8988T (cell line): Measurements from ENCODE around the gene CA10.

Source experiments
- DNase-seq: peaks from one replicate; pipeline ENCODE4 v3.0.0; 2011

Gene CA10

DNA sequence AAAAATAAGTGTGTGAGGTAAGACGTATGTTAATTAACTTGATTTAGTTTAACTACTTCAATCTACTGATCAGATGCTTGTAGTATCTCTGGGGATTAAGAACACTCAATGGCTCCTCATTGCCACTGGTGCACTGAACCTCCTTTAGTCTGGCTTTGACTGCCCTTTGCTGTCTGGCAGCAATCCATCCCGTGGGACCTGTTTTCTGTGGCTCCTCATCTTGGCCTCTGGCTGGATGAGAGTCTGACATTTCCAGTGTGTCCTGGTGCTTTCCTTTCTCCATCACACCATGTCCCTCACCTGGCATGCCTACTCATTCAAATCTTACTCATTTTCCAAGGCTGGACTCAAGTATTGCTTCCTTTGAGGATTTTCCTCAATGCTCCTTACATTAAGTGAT lies 212.2 kb downstream of the CA10 start:
- DNase-seq, result no peak

GRCh38 chr17:51941272-51941671 lies 217.2 kb downstream of the CA10 start:
- no peak for DNase-seq

- no peak for DNase-seq
These were observed 221.2 kb downstream of the CA10 start for GRCh38 chr17:51937264-51937663.

- no peak for DNase-seq
These were observed 223.0 kb downstream of the CA10 start for GRCh38 chr17:51935477-51935876.

- DNase-seq, result no peak
These were observed 224.9 kb downstream of the CA10 start for GRCh38 chr17:51933647-51934046.

DNA sequence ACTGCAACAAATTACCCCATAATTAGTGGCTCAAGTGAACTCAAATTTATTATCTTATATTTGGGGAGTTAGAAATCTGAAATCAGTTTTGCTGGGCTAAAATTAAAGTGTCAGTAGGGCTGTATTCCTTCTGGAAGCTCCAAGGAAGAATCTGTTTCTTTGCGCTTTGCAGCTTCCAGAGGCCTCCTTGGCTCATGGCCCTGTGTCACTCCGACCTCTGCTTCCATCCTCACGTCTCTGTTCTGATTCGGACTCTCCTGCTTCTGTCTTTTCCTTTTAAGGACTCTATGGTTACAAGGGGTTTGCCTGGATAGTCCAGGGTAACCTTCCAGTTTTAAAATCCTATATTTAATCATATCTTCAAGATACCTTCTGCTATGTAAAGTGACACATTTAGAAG lies 232.1 kb downstream of the CA10 start:
- no peak for DNase-seq

- DNase-seq, result no peak
These were observed 237.0 kb downstream of the CA10 start for GRCh38 chr17:51921500-51921899.

GRCh38 chr17:51914577-51914976 lies 243.9 kb downstream of the CA10 start:
- no peak for DNase-seq

DNA sequence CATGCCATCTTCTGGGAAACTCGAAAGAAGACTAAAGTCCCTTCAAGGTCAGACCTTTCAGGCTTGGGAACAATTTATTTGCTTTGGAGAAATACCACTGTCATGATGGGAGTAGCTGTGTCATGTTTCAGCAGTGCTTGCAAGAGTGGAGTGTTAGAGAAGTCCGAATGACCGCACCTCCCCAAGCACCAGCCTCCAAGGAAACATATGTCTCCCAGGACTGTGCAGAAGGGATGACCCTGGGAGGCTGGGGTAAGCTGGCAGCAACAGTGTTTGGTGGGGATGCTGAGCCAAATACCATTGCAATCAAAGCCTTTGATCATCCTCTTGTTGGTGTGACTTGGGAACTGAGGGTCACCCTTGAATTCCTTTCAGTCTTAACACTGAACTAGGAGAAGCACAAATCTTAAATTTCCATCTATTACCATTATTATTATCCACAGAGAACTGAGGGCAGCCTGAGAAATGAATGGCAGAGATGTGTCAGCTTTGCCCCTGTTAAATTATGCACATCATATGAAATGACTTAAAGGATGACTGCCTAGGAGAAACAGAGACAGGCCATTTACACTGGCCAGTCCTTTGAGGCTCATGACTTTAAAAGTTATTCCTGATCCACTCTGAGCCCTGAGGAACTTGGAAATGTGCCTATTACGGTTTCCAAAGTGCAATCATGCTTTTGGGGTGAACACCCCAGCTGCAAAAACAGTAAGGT lies 244.9 kb downstream of the CA10 start:
- no peak for DNase-seq

GRCh38 chr17:51912939-51913338 lies 245.6 kb downstream of the CA10 start:
- no peak for DNase-seq

DNA sequence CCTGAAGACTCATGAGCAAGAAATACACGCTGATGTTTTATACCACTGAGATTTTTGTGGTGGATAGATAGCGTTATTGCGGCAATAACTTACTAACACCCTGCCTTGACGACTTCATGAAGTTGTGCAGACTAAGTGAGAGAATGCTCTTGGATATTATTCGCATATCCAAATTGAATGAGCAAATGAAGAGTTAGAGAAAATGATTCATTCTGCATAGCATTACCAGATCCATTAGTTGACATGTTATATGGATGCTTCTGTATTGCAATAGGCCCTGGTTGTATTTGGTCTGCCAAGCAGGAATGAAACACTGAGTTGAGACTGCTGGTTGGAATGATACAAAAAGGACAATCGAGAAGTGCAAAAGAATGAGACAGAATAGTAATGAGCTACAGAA lies 247.3 kb downstream of the CA10 start:
- DNase-seq, result no peak

- DNase-seq, result no peak
These were observed 248.5 kb downstream of the CA10 start for GRCh38 chr17:51909971-51910370.

DNA sequence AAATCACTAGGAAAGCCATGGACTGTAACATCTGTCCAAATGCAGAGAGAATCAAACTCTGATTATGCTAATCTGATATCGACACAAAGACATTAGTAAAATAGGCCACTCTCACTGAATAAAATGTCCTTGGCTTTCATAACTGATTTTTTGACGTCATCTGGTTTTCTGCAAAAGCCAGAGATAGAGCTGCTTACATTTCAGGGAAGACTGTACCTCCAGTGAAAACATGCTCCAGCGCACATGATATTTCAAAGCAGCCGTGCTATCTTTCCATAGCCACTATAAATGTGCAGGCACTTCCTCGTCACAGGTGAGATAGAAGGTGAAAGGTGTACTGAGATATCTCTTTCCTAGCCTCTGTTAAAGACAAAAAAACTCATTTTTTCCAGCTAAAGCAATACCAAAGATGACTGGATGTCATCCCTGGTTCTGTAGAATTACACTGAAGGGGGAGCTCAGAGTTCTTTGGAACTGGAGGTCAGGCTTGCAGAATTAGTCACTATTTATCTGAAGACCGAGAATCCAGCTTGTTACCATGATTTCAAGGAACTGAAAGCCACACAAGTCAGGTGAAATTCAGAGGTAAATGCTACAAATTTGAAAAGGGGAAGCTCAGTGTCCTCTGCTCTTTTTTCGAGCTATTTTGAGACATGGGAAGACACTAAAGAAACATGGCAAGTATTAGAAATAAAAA lies 249.5 kb downstream of the CA10 start:
- no peak for DNase-seq

DNA sequence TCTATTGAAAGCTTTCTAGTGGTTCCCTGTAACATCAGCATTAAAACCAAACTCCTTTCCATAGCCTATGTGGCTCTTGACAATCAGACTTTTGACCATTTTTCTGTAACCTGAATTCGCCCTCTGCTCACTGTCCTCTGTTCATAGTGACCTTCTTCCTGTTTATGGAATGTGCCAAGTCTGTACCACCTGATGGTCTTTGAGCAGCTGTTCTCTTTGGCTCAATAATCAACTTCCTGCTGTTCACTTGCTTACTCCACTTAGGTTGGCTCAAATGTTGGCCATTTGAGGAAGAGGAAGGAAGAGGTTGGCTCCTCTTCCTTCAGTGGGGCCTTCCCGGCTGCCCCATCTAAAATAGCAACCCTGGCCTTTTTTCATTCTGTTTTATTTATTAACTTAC lies 251.5 kb downstream of the CA10 start:
- no peak for DNase-seq

DNA sequence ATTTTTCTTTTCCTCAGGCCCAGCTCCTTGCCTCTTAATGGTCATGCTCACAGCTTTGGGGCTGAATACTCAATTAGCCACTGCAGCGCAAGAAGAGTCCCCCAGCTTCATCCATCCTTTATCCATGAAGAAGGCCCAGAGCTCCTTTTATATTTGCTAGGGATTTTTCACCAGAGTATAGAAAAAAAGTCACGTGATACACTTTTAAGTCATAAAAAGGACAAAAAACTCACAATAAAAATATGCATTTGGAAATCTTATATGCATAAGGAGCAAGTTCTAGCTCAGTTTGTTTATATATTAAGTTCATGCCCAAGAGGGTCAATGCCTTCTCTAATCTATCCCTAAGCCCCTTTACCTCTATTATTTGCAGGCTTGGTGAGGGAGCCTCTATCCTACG lies 254.1 kb downstream of the CA10 start:
- no peak for DNase-seq

DNA sequence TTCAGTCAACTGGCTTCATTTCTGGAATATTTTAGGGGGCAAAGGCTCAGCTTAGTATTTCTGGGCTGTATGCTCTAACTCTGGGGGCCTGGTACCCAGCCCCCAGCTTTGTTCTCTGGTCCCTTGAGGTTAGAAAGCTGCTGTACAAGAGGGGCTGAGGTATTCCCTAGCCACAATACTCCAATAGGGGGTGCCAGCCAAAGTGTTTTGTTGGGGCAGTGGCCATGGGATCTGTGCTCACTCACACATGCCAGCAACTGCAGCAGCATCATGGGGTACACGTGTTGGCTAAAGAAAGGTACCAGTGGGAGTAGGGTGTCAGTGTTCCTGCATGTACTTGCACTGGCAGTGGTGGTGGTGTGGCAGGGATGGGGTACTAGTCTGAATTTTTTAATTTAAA lies 257.3 kb downstream of the CA10 start:
- DNase-seq, result no peak

DNA sequence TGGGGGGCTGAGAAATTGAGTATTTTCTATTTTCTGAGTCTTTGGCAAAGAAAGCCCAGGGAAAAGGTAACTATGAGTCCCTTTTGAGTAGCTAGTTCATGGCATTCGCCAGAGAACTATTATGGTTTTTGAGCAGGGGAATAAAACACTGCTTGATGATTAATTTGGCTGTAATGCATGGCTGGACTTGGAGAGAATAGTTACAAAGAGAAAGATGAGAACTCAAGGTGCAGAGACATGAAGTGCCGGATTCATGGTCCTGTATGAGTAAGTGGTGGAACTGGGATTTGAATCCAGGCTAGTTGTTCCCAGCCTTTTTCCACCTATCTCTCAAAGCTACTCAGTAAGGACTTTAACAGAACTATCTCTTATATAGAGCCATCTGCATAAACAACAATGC lies 266.6 kb downstream of the CA10 start:
- DNase-seq, result no peak

DNA sequence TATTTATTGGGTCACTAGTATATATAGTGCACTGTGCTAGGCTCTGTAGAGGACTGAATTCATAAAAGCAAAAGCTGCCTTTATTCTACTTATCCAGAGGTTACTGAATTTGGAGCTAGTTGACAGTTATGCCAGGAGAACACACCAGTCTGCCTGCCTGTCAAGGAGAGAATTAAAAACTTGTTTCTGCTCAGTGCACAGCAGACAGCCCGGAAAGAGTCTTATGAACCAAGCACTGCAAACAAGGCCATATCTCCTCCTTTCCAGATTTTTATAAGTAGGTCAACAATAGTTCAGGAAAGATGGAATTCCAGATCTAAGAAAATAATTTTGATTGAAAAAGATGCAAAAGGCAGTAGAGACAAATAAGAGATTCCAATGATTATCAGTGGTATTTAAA lies 267.8 kb downstream of the CA10 start:
- no peak for DNase-seq

GRCh38 chr17:51888816-51889215 lies 269.7 kb downstream of the CA10 start:
- DNase-seq, result no peak

- DNase-seq, result no peak
These were observed 281.5 kb downstream of the CA10 start for GRCh38 chr17:51876986-51877385.

DNA sequence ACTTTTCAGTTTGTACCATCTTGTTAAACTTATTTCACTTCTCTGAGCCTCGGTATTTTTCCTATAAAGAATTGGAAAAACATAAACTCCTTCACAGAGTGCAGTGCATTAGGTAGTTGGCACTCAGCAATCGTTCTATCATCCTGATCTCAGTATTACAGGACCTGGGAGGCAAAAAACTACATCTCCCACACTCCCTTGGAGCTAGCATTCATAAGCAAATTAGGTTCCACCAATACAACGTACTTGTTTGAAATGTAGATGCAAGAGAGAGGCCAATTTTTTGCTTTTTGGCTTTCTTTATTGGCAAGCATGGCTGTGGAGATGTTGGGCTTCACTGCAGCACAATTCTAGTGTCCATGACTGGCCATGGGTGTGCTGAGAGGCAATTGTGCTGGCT lies 285.2 kb downstream of the CA10 start:
- no peak for DNase-seq

DNA sequence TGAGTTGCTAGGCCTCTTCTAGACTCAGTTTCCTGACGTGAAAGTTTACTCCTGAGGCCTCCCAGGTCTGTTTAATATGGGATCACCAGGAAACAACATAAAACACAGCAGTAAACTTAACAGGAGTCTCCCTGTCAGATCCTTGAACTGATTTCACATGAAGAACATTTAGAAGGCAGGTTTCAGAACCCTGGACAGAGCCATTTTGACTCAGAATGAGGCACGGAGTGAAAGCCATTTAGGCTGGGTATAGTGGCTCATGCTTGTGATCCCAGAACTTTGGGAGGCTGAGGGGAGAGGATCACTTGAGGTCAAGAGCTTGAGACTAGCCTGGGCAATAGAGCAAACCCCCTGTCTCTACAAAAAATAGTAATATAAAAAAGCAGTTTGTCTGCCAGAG lies 289.1 kb downstream of the CA10 start:
- DNase-seq, result no peak

- DNase-seq, result no peak
These were observed 297.5 kb downstream of the CA10 start for GRCh38 chr17:51860954-51861561.

- DNase-seq, result no peak
These were observed 301.4 kb downstream of the CA10 start for GRCh38 chr17:51857052-51857597.
